ENCODE results near the gene MAMLD1. TPM values are rescaled to one million over a fixed set of nuclear protein-coding genes. Genes with fewer than 3 reads are reported as not detected.

Gene MAMLD1
- total RNA-seq (2021): 3.2 and 4.0 TPM in 2 replicates
- Bru-seq, nascent RNA: percentile 49 among the genes with signal in this experiment
- percentile 56 among the genes with signal in this experiment for BruChase-seq, experiment 1, labeled RNA remaining after a 2-hour chase
- percentile 49 among the genes with signal in this experiment for BruChase-seq, experiment 2, labeled RNA remaining after a 6-hour chase
- long read RNA-seq, partial matches to known transcripts: 2 of 3 reads
- long read RNA-seq, other reads (novel, unspliced or antisense): 1 of 3 reads

- Histone ChIP-seq H3K4me3 (ENCODE audit: low read depth, low read length, poor library complexity, severe bottlenecking) (peak within 1 kb of the TSS; percentile 53), H3K36me3 (ENCODE audit: insufficient read depth, low read length, poor library complexity, severe bottlenecking) (no peaks in the 10 kb centered on the region), H3K27ac (ENCODE audit: low read depth, low read length, poor library complexity, severe bottlenecking) (no peak within 1 kb of the TSS), H3K4me1 (ENCODE audit: insufficient read depth, low read length, poor library complexity, severe bottlenecking) (no peaks in the 10 kb centered on the region), H3K9me3 (ENCODE audit: low read depth, low read length, poor library complexity, severe bottlenecking) (no peaks in the 10 kb centered on the region), H3K27me3 (replicated peaks; ENCODE audit: insufficient read depth, low read depth, low read length, poor library complexity) (peaks cover 21% of the 10 kb centered on the region)
- ChIA-PET CTCF (no interaction called here), POLR2A (ENCODE audit: low non-redundant PET) (no interaction called here)
- no peak for TF ChIP-seq CTCF (conservative IDR thresholded peaks at IDR 0.05; ENCODE audit: low read depth, low read length)
- peak; percentile 21 for TF ChIP-seq EZH2 (IDR thresholded peaks at IDR 0.05; ENCODE audit: borderline replicate concordance, low read depth, low read length, poor library complexity, severe bottlenecking)
- intact Hi-C loops (cut with micrococcal nuclease; ENCODE audit: unreplicated experiment): no loop called here
- no TSS peak for BruUV-seq (replicated peaks)
- peak; percentile 78 for DNase-seq (ENCODE audit: low spot score)
These were observed at the start of gene MAMLD1 for GRCh38 chrX:150362599-150363481. TSS of gene MAMLD1 (plus strand) at chrX:150363317. CDS start at chrX:150445517, 82,200 bp downstream.

- Histone ChIP-seq H3K27ac (ENCODE audit: low read depth, low read length, poor library complexity, severe bottlenecking) (no peak overlapping the region), H3K4me3 (ENCODE audit: low read depth, low read length, poor library complexity, severe bottlenecking) (no peak overlapping the region), H3K27me3 (replicated peaks; ENCODE audit: insufficient read depth, low read depth, low read length, poor library complexity) (no peaks in the 10 kb centered on the region), H3K36me3 (ENCODE audit: insufficient read depth, low read length, poor library complexity, severe bottlenecking) (no peaks in the 10 kb centered on the region), H3K4me1 (ENCODE audit: insufficient read depth, low read length, poor library complexity, severe bottlenecking) (no peaks in the 10 kb centered on the region), H3K9me3 (ENCODE audit: low read depth, low read length, poor library complexity, severe bottlenecking) (no peaks in the 10 kb centered on the region)
- intact Hi-C loops (cut with micrococcal nuclease; ENCODE audit: unreplicated experiment): no loop called here
- no TSS peak for BruUV-seq (replicated peaks)
- no peak for TF ChIP-seq EZH2 (IDR thresholded peaks at IDR 0.05; ENCODE audit: borderline replicate concordance, low read depth, low read length, poor library complexity, severe bottlenecking)
- TF ChIP-seq CTCF (conservative IDR thresholded peaks at IDR 0.05; ENCODE audit: low read depth, low read length): no peak
- ChIA-PET CTCF (no interaction called here), POLR2A (ENCODE audit: low non-redundant PET) (no interaction called here)
- no peak for DNase-seq (ENCODE audit: low spot score)
These were observed 49.6 kb upstream of the MAMLD1 start for GRCh38 chrX:150313514-150313913.

DNA sequence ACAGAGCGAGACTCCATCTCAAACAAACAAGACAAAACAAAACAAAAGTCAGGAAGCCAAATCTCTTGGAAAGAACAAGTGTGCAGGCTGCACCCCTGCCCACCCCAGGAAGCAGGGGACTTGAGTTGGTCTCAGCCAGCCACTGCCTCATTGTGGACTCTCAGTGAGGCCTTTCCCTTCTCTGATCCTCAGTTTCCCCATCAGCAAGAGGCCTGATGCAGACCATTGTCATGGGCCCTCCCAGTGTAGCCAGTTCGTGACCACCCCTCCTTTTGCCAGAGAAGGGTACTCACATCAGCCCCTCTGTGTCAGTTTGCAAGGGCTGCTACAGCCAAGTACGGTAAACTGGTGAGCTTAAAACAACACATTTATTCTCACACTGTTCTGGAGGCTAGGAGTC is 48.9 kb upstream of the MAMLD1 start:
- no peaks in the 10 kb centered on the region for H3K9me3 ChIP-seq (ENCODE audit: low read depth, low read length, poor library complexity, severe bottlenecking)
- BruUV-seq (replicated peaks): no TSS peak
- H3K4me3 ChIP-seq (ENCODE audit: low read depth, low read length, poor library complexity, severe bottlenecking): no peak overlapping the region

More for the DNA sequence above, 48.9 kb upstream of the MAMLD1 start:
- Histone ChIP-seq H3K36me3 (ENCODE audit: insufficient read depth, low read length, poor library complexity, severe bottlenecking) (no peaks in the 10 kb centered on the region), H3K27ac (ENCODE audit: low read depth, low read length, poor library complexity, severe bottlenecking) (no peak overlapping the region), H3K27me3 (replicated peaks; ENCODE audit: insufficient read depth, low read depth, low read length, poor library complexity) (no peaks in the 10 kb centered on the region), H3K4me1 (ENCODE audit: insufficient read depth, low read length, poor library complexity, severe bottlenecking) (no peaks in the 10 kb centered on the region)
- TF ChIP-seq CTCF (conservative IDR thresholded peaks at IDR 0.05; ENCODE audit: low read depth, low read length): no peak
- no peak for TF ChIP-seq EZH2 (IDR thresholded peaks at IDR 0.05; ENCODE audit: borderline replicate concordance, low read depth, low read length, poor library complexity, severe bottlenecking)
- CTCF ChIA-PET: no interaction called here
- POLR2A ChIA-PET (ENCODE audit: low non-redundant PET): no interaction called here
- DNase-seq (ENCODE audit: low spot score): no peak
- intact Hi-C loops (cut with micrococcal nuclease; ENCODE audit: unreplicated experiment): no loop called here
